HepG2 (cell line): ENCODE results near the gene P2RY2. TPM values are rescaled to one million over a fixed set of nuclear protein-coding genes. Genes with fewer than 3 reads are reported as not detected.
A peak's percentile ranks its signal among the peaks of the same experiment; 100 is the strongest.

Source experiments
- AHR ChIP-seq: IDR thresholded peaks from 2 replicates; pipeline ENCODE4 v1.6.1; 2018; ENCODE audit warnings: missing genetic modification reagents, missing compliant biosample characterization
- BORCS8-MEF2B ChIP-seq: sonication (generic); formaldehyde crosslinking; IDR thresholded peaks from 2 replicates; pipeline ENCODE4 v1.8.0; 2022; ENCODE audit warnings: mild to moderate bottlenecking, missing genetic modification reagents
- FOSL2 ChIP-seq: sonication (generic); formaldehyde crosslinking; IDR thresholded peaks from 2 replicates; pipeline ENCODE4 v1.4.0; 2020; ENCODE audit warnings: missing genetic modification reagents
- GABPA ChIP-seq, 2 experiments: IDR thresholded peaks; 2 replicates each; pipeline ENCODE4 v1.6.1; 2011 to 2016; ENCODE audit warnings: low read depth in 2 of 2, low read length in 1 of 2, missing biosample characterization in 1 of 2, missing genetic modification characterization in 1 of 2
- GPN1 ChIP-seq: sonication (generic); formaldehyde crosslinking; IDR thresholded peaks from 2 replicates; pipeline ENCODE4 v1.5.1; 2020; ENCODE audit warnings: missing genetic modification reagents, borderline replicate concordance
- HMGA1 ChIP-seq: sonication (generic); formaldehyde crosslinking; conservative IDR thresholded peaks from 2 replicates; pipeline ENCODE4 v1.4.0; 2020; ENCODE audit warnings: missing genetic modification reagents
- MATR3 ChIP-seq: sonication (generic); formaldehyde crosslinking; IDR thresholded peaks from 2 replicates; pipeline ENCODE4 v1.4.0; 2020; ENCODE audit warnings: missing genetic modification reagents
- MXD4 ChIP-seq: IDR thresholded peaks from 2 replicates; pipeline ENCODE4 v1.6.1; 2016; ENCODE audit warnings: mild to moderate bottlenecking, missing biosample characterization, missing genetic modification reagents
- NCOR1 ChIP-seq: fragments of 200-600 bp; sonication (generic); IDR thresholded peaks from 2 replicates; pipeline ENCODE4 v1.7.0; 2017; ENCODE audit warnings: antibody characterized with exemption, low read length, borderline replicate concordance
- PCBP1 ChIP-seq: fragments of 200-400 bp; formaldehyde crosslinking; IDR thresholded peaks from 2 replicates; pipeline ENCODE4 v1.6.1; 2017; ENCODE audit warnings: mild to moderate bottlenecking, low read depth, low read length, borderline replicate concordance
- POLR2G ChIP-seq: fragments of 200-400 bp; formaldehyde crosslinking; IDR thresholded peaks from 2 replicates; pipeline ENCODE4 v1.6.1; 2018; ENCODE audit warnings: mild to moderate bottlenecking, low read depth, low read length, moderate library complexity
- STAT6 ChIP-seq: sonication (generic); formaldehyde crosslinking; IDR thresholded peaks from 2 replicates; pipeline ENCODE4 v1.4.0; 2020; ENCODE audit warnings: missing genetic modification reagents, mild to moderate bottlenecking, borderline replicate concordance
- ZBTB2 ChIP-seq: sonication (generic); formaldehyde crosslinking; IDR thresholded peaks from 2 replicates; pipeline ENCODE4 v1.8.0; 2022; ENCODE audit warnings: low read depth, missing genetic modification reagents
- ZNF280B ChIP-seq: sonication (generic); formaldehyde crosslinking; IDR thresholded peaks from 2 replicates; pipeline ENCODE4 v1.5.0; 2020; ENCODE audit warnings: missing genetic modification reagents, mild to moderate bottlenecking, borderline replicate concordance
- ZNF329 ChIP-seq: sonication (generic); formaldehyde crosslinking; IDR thresholded peaks from 2 replicates; pipeline ENCODE4 v1.9.0; 2021; ENCODE audit warnings: low read depth, mild to moderate bottlenecking, missing genetic modification reagents
- ZNF468 ChIP-seq: sonication (generic); formaldehyde crosslinking; IDR thresholded peaks from 2 replicates; pipeline ENCODE4 v1.8.0; 2022; ENCODE audit warnings: mild to moderate bottlenecking, moderate library complexity, missing genetic modification reagents
- polyA plus RNA-seq, 8 experiments: library from polyadenylated mRNA; depleted of rRNA in 3 of 8; stranded (reverse) in 7 of 8; unstranded in 1 of 8; fragments of >200 nt; fragmentation: Illumina TruSeq in 4 of 8; extraction: Trizol in 4 of 8; gene quantifications; 2 replicates each; pipeline versions ENCODE4 v1.2.1 to v1.2.3, GENCODE V29; 2011 to 2016; ENCODE audit warnings: low read depth in 4 of 8, missing spikeins in 1 of 8, mixed read lengths in 1 of 8; ENCODE audit not compliant: insufficient read depth in 1 of 8
- total RNA-seq, 5 experiments: library from RNA; depleted of rRNA; stranded (reverse); fragments of >200 nt; fragmentation: Illumina TruSeq; extraction: Trizol; gene quantifications; 2 replicates each; pipeline ENCODE4 v1.2.3, GENCODE V29; 2016; ENCODE audit warnings: low read depth in 1 of 5
- TF ChIP-seq, protein P1 (sequence below): sonication (generic); formaldehyde crosslinking; IDR thresholded peaks from 2 replicates; pipeline ENCODE4 v1.4.0; 2020; ENCODE audit warnings: missing genetic modification reagents
- TF ChIP-seq, protein P2 (sequence below), 2 experiments: sonication (generic) in 1 of 2; formaldehyde crosslinking in 1 of 2; IDR thresholded peaks; 2 replicates each; pipeline versions ENCODE4 v1.4.0 to v1.6.1; 2018 to 2020; ENCODE audit warnings: missing genetic modification reagents in 2 of 2, borderline replicate concordance in 1 of 2, low read depth in 1 of 2, mild to moderate bottlenecking in 1 of 2, missing biosample characterization in 1 of 2

The P2RY2 gene
- total and polyA plus RNA-seq, 2 of the 13 experiments (the other 11 are each of a cell fraction or from before 2014, with no cell fraction given) = 0.95 to 3.1 TPM

GRCh38 chr11:73184953-73185671 is 33.0 kb upstream of the P2RY2 start (continued):
- TF ChIP-seq PCBP1 (no peak), ZNF329 (CRISPR knock-in tag) (no peak), MXD4 (CRISPR knock-in tag) (no peak), MATR3 (CRISPR knock-in tag) (no peak), ZNF280B (CRISPR knock-in tag) (no peak), BORCS8-MEF2B (CRISPR knock-in tag) (no peak), AHR (CRISPR knock-in tag) (peak; percentile 53; the same call in 1 of the 2 replicates), GPN1 (no peak), GABPA (IDR thresholded peaks at IDR 0.05; ENCODE audit: low read depth, low read length) (no peak), GABPA (CRISPR knock-in tag; IDR thresholded peaks at IDR 0.05; ENCODE audit: low read depth) (no peak), STAT6 (CRISPR knock-in tag) (no peak), NCOR1 (no peak), HMGA1 (CRISPR knock-in tag) (no peak), POLR2G (no peak), ZNF468 (CRISPR knock-in tag) (no peak), FOSL2 (CRISPR knock-in tag) (no peak), ZBTB2 (CRISPR knock-in tag) (no peak)
- TF ChIP-seq, protein P1, sequence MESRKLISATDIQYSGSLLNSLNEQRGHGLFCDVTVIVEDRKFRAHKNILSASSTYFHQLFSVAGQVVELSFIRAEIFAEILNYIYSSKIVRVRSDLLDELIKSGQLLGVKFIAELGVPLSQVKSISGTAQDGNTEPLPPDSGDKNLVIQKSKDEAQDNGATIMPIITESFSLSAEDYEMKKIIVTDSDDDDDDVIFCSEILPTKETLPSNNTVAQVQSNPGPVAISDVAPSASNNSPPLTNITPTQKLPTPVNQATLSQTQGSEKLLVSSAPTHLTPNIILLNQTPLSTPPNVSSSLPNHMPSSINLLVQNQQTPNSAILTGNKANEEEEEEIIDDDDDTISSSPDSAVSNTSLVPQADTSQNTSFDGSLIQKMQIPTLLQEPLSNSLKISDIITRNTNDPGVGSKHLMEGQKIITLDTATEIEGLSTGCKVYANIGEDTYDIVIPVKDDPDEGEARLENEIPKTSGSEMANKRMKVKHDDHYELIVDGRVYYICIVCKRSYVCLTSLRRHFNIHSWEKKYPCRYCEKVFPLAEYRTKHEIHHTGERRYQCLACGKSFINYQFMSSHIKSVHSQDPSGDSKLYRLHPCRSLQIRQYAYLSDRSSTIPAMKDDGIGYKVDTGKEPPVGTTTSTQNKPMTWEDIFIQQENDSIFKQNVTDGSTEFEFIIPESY (CRISPR knock-in tag) = no peak
- TF ChIP-seq, protein P2, sequence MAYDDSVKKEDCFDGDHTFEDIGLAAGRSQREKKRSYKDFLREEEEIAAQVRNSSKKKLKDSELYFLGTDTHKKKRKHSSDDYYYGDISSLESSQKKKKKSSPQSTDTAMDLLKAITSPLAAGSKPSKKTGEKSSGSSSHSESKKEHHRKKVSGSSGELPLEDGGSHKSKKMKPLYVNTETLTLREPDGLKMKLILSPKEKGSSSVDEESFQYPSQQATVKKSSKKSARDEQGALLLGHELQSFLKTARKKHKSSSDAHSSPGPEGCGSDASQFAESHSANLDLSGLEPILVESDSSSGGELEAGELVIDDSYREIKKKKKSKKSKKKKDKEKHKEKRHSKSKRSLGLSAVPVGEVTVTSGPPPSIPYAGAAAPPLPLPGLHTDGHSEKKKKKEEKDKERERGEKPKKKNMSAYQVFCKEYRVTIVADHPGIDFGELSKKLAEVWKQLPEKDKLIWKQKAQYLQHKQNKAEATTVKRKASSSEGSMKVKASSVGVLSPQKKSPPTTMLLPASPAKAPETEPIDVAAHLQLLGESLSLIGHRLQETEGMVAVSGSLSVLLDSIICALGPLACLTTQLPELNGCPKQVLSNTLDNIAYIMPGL (CRISPR knock-in tag; IDR thresholded peaks at IDR 0.05; ENCODE audit: borderline replicate concordance in 1 of 2, low read depth in 1 of 2) = peak in 1 of 2 experiments; percentile 65; a peak in 2 of 4 replicates
